Neural cell (in vitro differentiated cells): ENCODE results near the gene LLPH. TPM values are rescaled to one million over a fixed set of nuclear protein-coding genes. Genes with fewer than 3 reads are reported as not detected.

Source experiments
- H2AFZ ChIP-seq: fragments of 200-600, 300-800 bp; sonication (generic), shearing (Covaris generic); 2 replicates; pipeline ENCODE4 v1.6.0; 2014; ENCODE audit warnings: low read depth, mild to moderate bottlenecking, antibody characterized with exemption, low read length, moderate library complexity
- H3F3A ChIP-seq: fragments of 200-600 bp; shearing (Covaris generic); 2 replicates; pipeline ENCODE4 v1.6.1; 2016; ENCODE audit warnings: mild to moderate bottlenecking, moderate library complexity, mixed read lengths, antibody characterized with exemption, low read length; ENCODE audit not compliant: insufficient read depth, poor library complexity, severe bottlenecking
- H3K27ac ChIP-seq: fragments of 200-600, 300-800 bp; sonication (generic), shearing (Covaris generic); 2 replicates; pipeline ENCODE4 v1.5.1; 2014; ENCODE audit warnings: mild to moderate bottlenecking, low read length, moderate library complexity
- H3K27me3 ChIP-seq: fragments of 300-800, 200-600 bp; sonication (generic), shearing (Covaris generic); 2 replicates; pipeline ENCODE4 v1.6.0; 2014; ENCODE audit warnings: mild to moderate bottlenecking, low read depth, low read length, moderate library complexity; ENCODE audit not compliant: insufficient read depth
- H3K36me3 ChIP-seq: fragments of 300-800, 200-600 bp; sonication (generic), shearing (Covaris generic); 2 replicates; pipeline ENCODE4 v1.5.1; 2014; ENCODE audit warnings: mild to moderate bottlenecking, antibody characterized with exemption, low read length, moderate library complexity; ENCODE audit not compliant: insufficient read depth
- H3K4me2 ChIP-seq: fragments of 300-800, 200-600 bp; sonication (generic), shearing (Covaris generic); 2 replicates; pipeline ENCODE4 v1.6.0; 2014; ENCODE audit warnings: mild to moderate bottlenecking, low read length
- H3K4me3 ChIP-seq: fragments of 300-800, 200-600 bp; sonication (generic), shearing (Covaris generic); 2 replicates; pipeline ENCODE4 v1.5.1; 2014; ENCODE audit warnings: mild to moderate bottlenecking, low read length, moderate library complexity
- H3K79me2 ChIP-seq: fragments of 200-600 bp; shearing (Covaris generic); replicated peaks from 2 replicates; pipeline ENCODE4 v1.6.0; 2014; ENCODE audit warnings: mild to moderate bottlenecking, low read length, moderate library complexity; ENCODE audit not compliant: insufficient read depth
- H3K9ac ChIP-seq: fragments of 300-800, 200-600 bp; sonication (generic), shearing (Covaris generic); 2 replicates; pipeline ENCODE4 v1.6.1; 2016; ENCODE audit warnings: mild to moderate bottlenecking, low read length, mixed read lengths
- H3K9me2 ChIP-seq: fragments of 200-600 bp; shearing (Covaris generic); 2 replicates; pipeline ENCODE4 v1.6.1; 2016; ENCODE audit warnings: mild to moderate bottlenecking, low read length, mixed read lengths; ENCODE audit not compliant: insufficient read depth
- H3K9me3 ChIP-seq: fragments of 200-600, 300-800 bp; sonication (generic), shearing (Covaris generic); 2 replicates; pipeline ENCODE4 v1.6.1; 2016; ENCODE audit warnings: mild to moderate bottlenecking, mixed run types, low read length, moderate library complexity, mixed read lengths
- H4K20me1 ChIP-seq: fragments of 200-600 bp; shearing (Covaris generic); 2 replicates; pipeline ENCODE4 v1.6.1; 2016; ENCODE audit warnings: mild to moderate bottlenecking, mixed run types; ENCODE audit not compliant: insufficient read depth
- CTCF ChIP-seq: fragments of 450-650 bp; IDR thresholded peaks from 2 replicates; pipeline ENCODE4 v1.5.1; 2014; ENCODE audit warnings: antibody characterized with exemption, mild to moderate bottlenecking, moderate library complexity; ENCODE audit not compliant: poor library complexity, severe bottlenecking
- EP300 ChIP-seq: fragments of 450-650 bp; conservative IDR thresholded peaks from 2 replicates; pipeline ENCODE4 v1.6.1; 2014; ENCODE audit warnings: antibody characterized with exemption, mild to moderate bottlenecking, moderate library complexity; ENCODE audit not compliant: poor library complexity, severe bottlenecking
- EZH2 ChIP-seq: fragments of 200-600, 300-800 bp; shearing (Covaris generic), sonication (generic); IDR thresholded peaks from 2 replicates; pipeline ENCODE4 v1.6.1; 2014; ENCODE audit warnings: antibody characterized with exemption, low read length, borderline replicate concordance, mild to moderate bottlenecking; ENCODE audit not compliant: insufficient read depth, poor library complexity, severe bottlenecking
- MXI1 ChIP-seq: fragments of 450-650 bp; conservative IDR thresholded peaks from 2 replicates; pipeline ENCODE4 v1.6.1; 2014; ENCODE audit warnings: antibody characterized with exemption, mild to moderate bottlenecking; ENCODE audit not compliant: poor library complexity, severe bottlenecking
- POLR2AphosphoS5 ChIP-seq: IDR thresholded peaks from 2 replicates; pipeline ENCODE4 v1.6.1; 2012
- RAD21 ChIP-seq: fragments of 450-650 bp; conservative IDR thresholded peaks from 2 replicates; pipeline ENCODE4 v1.6.1; 2014; ENCODE audit warnings: antibody characterized with exemption, mild to moderate bottlenecking, moderate library complexity
- REST ChIP-seq: IDR thresholded peaks from 2 replicates; pipeline ENCODE4 v1.6.1; 2012; ENCODE audit warnings: borderline replicate concordance
- SMC3 ChIP-seq: fragments of 450-650 bp; conservative IDR thresholded peaks from 2 replicates; pipeline ENCODE4 v1.6.1; 2014; ENCODE audit warnings: antibody characterized with exemption, mild to moderate bottlenecking, moderate library complexity; ENCODE audit not compliant: poor library complexity
- TAF1 ChIP-seq: IDR thresholded peaks from 2 replicates; pipeline ENCODE4 v1.6.1; 2012; ENCODE audit warnings: low read depth
- polyA plus RNA-seq: library from polyadenylated mRNA; depleted of rRNA; stranded (reverse); fragments of >200 nt; gene quantifications from 2 replicates; pipeline ENCODE4 v1.2.3, GENCODE V29; 2014

Gene LLPH
- polyA plus RNA-seq, 1 donor from 2014 or later, result 4.6 TPM

- H3K27me3 ChIP-seq, result no peaks in the 10 kb centered on the region
- no peaks in the 10 kb centered on the region for H3K36me3 ChIP-seq
- no peaks in the 10 kb centered on the region for H3K9me3 ChIP-seq
- H3K4me3 ChIP-seq, result no peak overlapping the region
- no peaks in the 10 kb centered on the region for H3K79me2 ChIP-seq
- H3K4me2 ChIP-seq, result no peak overlapping the region
- no peaks in the 10 kb centered on the region for H3K9me2 ChIP-seq
- no peak overlapping the region for H2AFZ ChIP-seq
- H3K27ac ChIP-seq, result no peak overlapping the region
- H3K9ac ChIP-seq, result no peak overlapping the region
- TF ChIP-seq RAD21, result no peak
- no peak for TF ChIP-seq EZH2
- TF ChIP-seq POLR2AphosphoS5, result no peak
- TF ChIP-seq EP300, result no peak
- no peak for TF ChIP-seq TAF1
- TF ChIP-seq SMC3, result no peak
- TF ChIP-seq CTCF, result no peak
- no peak for TF ChIP-seq MXI1
- TF ChIP-seq REST, result no peak
- H4K20me1 ChIP-seq, result no peaks in the 10 kb centered on the region
- H3F3A ChIP-seq, result no peaks in the 10 kb centered on the region
Observed at GRCh38 chr12:66113471-66113870, 17.1 kb downstream of the LLPH start.

GRCh38 chr12:66111605-66112004 lies 18.9 kb downstream of the LLPH start:
- H3K9me3 ChIP-seq, result no peaks in the 10 kb centered on the region
- no peak overlapping the region for H3K9ac ChIP-seq
- no peaks in the 10 kb centered on the region for H3K79me2 ChIP-seq
- H2AFZ ChIP-seq, result no peak overlapping the region
- H3K27ac ChIP-seq, result no peak overlapping the region
- H3K4me3 ChIP-seq, result no peak overlapping the region
- no peaks in the 10 kb centered on the region for H4K20me1 ChIP-seq
- H3K9me2 ChIP-seq, result no peaks in the 10 kb centered on the region
- H3K27me3 ChIP-seq, result no peaks in the 10 kb centered on the region
- H3K4me2 ChIP-seq, result no peak overlapping the region
- TF ChIP-seq RAD21, result no peak
- TF ChIP-seq REST, result no peak
- no peak for TF ChIP-seq EP300
- TF ChIP-seq POLR2AphosphoS5, result no peak
- no peak for TF ChIP-seq CTCF
- no peak for TF ChIP-seq EZH2
- no peak for TF ChIP-seq TAF1
- no peak for TF ChIP-seq MXI1
- no peak for TF ChIP-seq SMC3
- H3F3A ChIP-seq, result no peaks in the 10 kb centered on the region
- H3K36me3 ChIP-seq, result no peaks in the 10 kb centered on the region
